GM19023 (cell line): ENCODE results near the gene ZNF177.
A peak's percentile ranks its signal among the peaks of the same experiment; 100 is the strongest.
"Not testable (repeated sequence)": the region's sequence is repeated elsewhere in the genome, so short reads cannot be mapped to it uniquely, and the experiment has no call there.

Experiments
- ATAC-seq: cut with Tn5 transposase; IDR thresholded peaks from one replicate; pipeline ENCODE4 v1.9.1; 2021; ENCODE audit warnings: mild to moderate bottlenecking, moderate library complexity; ENCODE audit not compliant: unreplicated experiment

ZNF177 gene

GRCh38 chr19:9362905-9363304 lies at the start of gene ZNF177:
Gene ZNF177 (plus strand): TSS chr19:9363013. CDS start chr19:9378312, 15,299 bp downstream.
- no peak for ATAC-seq

- no peak for ATAC-seq
Observed at GRCh38 chr19:9313756-9314155, 49.1 kb upstream of the ZNF177 start.

- ATAC-seq, result no peak
Observed at GRCh38 chr19:9321338-9321737, 41.5 kb upstream of the ZNF177 start.

- ATAC-seq, result not testable (repeated sequence)
Observed at GRCh38 chr19:9321756-9322155, 41.1 kb upstream of the ZNF177 start.

- not testable (repeated sequence) for ATAC-seq
Observed at GRCh38 chr19:9322201-9322600, 40.6 kb upstream of the ZNF177 start.

GRCh38 chr19:9323557-9323918 lies 39.3 kb upstream of the ZNF177 start:
- ATAC-seq, result peak; percentile 49

GRCh38 chr19:9323919-9324583 lies 38.8 kb upstream of the ZNF177 start, which contains the start of gene ZNF559:
Gene ZNF559 (plus strand): TSS chr19:9324179. CDS start chr19:9338550, 14,371 bp downstream.
- peak; percentile 89 for ATAC-seq

- ATAC-seq, result no peak
Observed at GRCh38 chr19:9324584-9324962, 38.2 kb upstream of the ZNF177 start.

- no peak for ATAC-seq
Observed at GRCh38 chr19:9329999-9330398, 32.8 kb upstream of the ZNF177 start.

- no peak for ATAC-seq
Observed at GRCh38 chr19:9342610-9343304, 20.1 kb upstream of the ZNF177 start.

GRCh38 chr19:9345005-9345404 lies 17.8 kb upstream of the ZNF177 start:
- no peak for ATAC-seq

GRCh38 chr19:9348253-9348652 lies 14.6 kb upstream of the ZNF177 start:
- ATAC-seq, result no peak

- ATAC-seq, result no peak
Observed at GRCh38 chr19:9348671-9349070, 14.1 kb upstream of the ZNF177 start.

GRCh38 chr19:9352505-9352904 lies 10.3 kb upstream of the ZNF177 start:
- ATAC-seq, result no peak

- no peak for ATAC-seq
Observed at GRCh38 chr19:9353011-9353410, 9.8 kb upstream of the ZNF177 start.

- ATAC-seq, result no peak
Observed at GRCh38 chr19:9354651-9355050, 8.2 kb upstream of the ZNF177 start.

GRCh38 chr19:9370738-9371619 lies 8.2 kb downstream of the ZNF177 start:
- ATAC-seq, result no peak

GRCh38 chr19:9381361-9381785 lies 18.6 kb downstream of the ZNF177 start:
- no peak for ATAC-seq

GRCh38 chr19:9406798-9407352 lies 44.1 kb downstream of the ZNF177 start:
- no peak for ATAC-seq

- ATAC-seq, result no peak
Observed at GRCh38 chr19:9407827-9408226, 45.0 kb downstream of the ZNF177 start.
